HG03378 (cell line): ENCODE data around the gene AKAP1.

Experiments
- ATAC-seq: cut with Tn5 transposase; IDR thresholded peaks from one replicate; pipeline ENCODE4 v1.9.1; 2021; ENCODE audit warnings: mild to moderate bottlenecking, moderate library complexity; ENCODE audit not compliant: unreplicated experiment

The AKAP1 gene

GRCh38 chr17:57160624-57161023 lies 75.6 kb downstream of the AKAP1 start:
- no peak for ATAC-seq

GRCh38 chr17:57164814-57165213 lies 79.8 kb downstream of the AKAP1 start:
- ATAC-seq: no peak

- no peak for ATAC-seq
Measured at GRCh38 chr17:57165754-57166153, 80.7 kb downstream of the AKAP1 start.

GRCh38 chr17:57166803-57167202 lies 81.8 kb downstream of the AKAP1 start:
- no peak for ATAC-seq

GRCh38 chr17:57168695-57169094 lies 83.6 kb downstream of the AKAP1 start:
- no peak for ATAC-seq

GRCh38 chr17:57170866-57171265 lies 85.8 kb downstream of the AKAP1 start:
- no peak for ATAC-seq
